ENCODE results near the gene PSTPIP2.

- TF ChIP-seq CTCF (IDR thresholded peaks at IDR 0.05; ENCODE audit: low read depth, low read length, poor library complexity, severe bottlenecking) (no peak), EZH2phosphoT487 (IDR thresholded peaks at IDR 0.05; ENCODE audit: borderline replicate concordance, low read length) (no peak)
Observed at GRCh38 chr18:46067438-46068007, 4.5 kb downstream of the PSTPIP2 start.
